PFSK-1 (cell line): ENCODE measurements around the gene TOMM70.

Source experiments
- POLR2AphosphoS5 ChIP-seq: IDR thresholded peaks from 2 replicates; pipeline ENCODE4 v1.6.1; 2012; ENCODE audit warnings: low read depth, mild to moderate bottlenecking, control low read depth, low read length, moderate library complexity
- SIN3A ChIP-seq: IDR thresholded peaks from 2 replicates; pipeline ENCODE4 v1.6.1; 2012; ENCODE audit warnings: mild to moderate bottlenecking, low read length, moderate library complexity, borderline replicate concordance; ENCODE audit not compliant: insufficient read depth

- no peak for TF ChIP-seq SIN3A
- no peak for TF ChIP-seq POLR2AphosphoS5
Observed at GRCh38 chr3:100437721-100438622, 37.1 kb upstream of the TOMM70 start.
